ENCODE measurements around the gene B9D2. TPM values are rescaled to one million over a fixed set of nuclear protein-coding genes. Genes with fewer than 3 reads are reported as not detected.

The B9D2 gene
- polyA plus RNA-seq, 1 donor from 2014 or later, result 15.9 TPM

DNA sequence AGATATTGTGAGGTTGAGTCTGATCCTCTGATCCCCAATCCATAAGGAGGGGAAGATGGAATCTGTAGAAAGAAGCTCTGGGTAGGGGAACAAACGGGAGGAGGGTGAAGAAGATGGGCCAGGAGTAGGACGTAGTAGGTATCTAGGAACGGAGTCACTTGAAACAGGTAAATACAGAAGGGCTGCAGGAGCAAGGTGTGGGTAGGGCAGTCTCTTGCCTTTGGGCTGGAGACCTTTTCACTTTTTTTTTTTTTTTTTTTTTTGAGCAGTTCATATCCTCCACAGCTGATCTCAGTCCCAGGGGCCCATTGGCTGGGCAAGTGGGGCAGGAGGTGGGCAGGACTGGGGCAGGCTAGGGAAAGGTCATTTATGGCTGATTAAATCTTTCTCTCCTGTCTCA, 35.1 kb upstream of the B9D2 start:
- no peaks in the 10 kb centered on the region for H3K9me3 ChIP-seq (ENCODE audit: low read length)
- no peaks in the 10 kb centered on the region for H3K36me3 ChIP-seq (ENCODE audit: insufficient read depth, low read length)
- H3K27ac ChIP-seq (ENCODE audit: low read length), result no peak overlapping the region
- H3K4me2 ChIP-seq (ENCODE audit: low read length), result peak overlapping the region; percentile 99
- no peaks in the 10 kb centered on the region for H3F3A ChIP-seq (ENCODE audit: insufficient read depth, low read length, poor library complexity, severe bottlenecking)
- H4K20me1 ChIP-seq (ENCODE audit: insufficient read depth), result no peaks in the 10 kb centered on the region
- peak overlapping the region; percentile 92 for H3K4me3 ChIP-seq (ENCODE audit: low read length)
- peak overlapping the region; percentile 92 for H3K9ac ChIP-seq (ENCODE audit: low read length)
- no peak overlapping the region for H2AFZ ChIP-seq (ENCODE audit: low read depth, low read length)
- H3K9me2 ChIP-seq (ENCODE audit: insufficient read depth, low read length), result no peaks in the 10 kb centered on the region
- no peaks in the 10 kb centered on the region for H3K27me3 ChIP-seq (ENCODE audit: insufficient read depth, low read depth, low read length)
- TF ChIP-seq EZH2 (IDR thresholded peaks at IDR 0.05; ENCODE audit: borderline replicate concordance, insufficient read depth, low read length, poor library complexity, severe bottlenecking) (no peak), MXI1 (conservative IDR thresholded peaks at IDR 0.05; ENCODE audit: poor library complexity, severe bottlenecking) (no peak), POLR2AphosphoS5 (IDR thresholded peaks at IDR 0.05) (no peak), TAF1 (IDR thresholded peaks at IDR 0.05; ENCODE audit: low read depth) (no peak), SMC3 (conservative IDR thresholded peaks at IDR 0.05; ENCODE audit: poor library complexity) (no peak), EP300 (conservative IDR thresholded peaks at IDR 0.05; ENCODE audit: poor library complexity, severe bottlenecking) (no peak), RAD21 (conservative IDR thresholded peaks at IDR 0.05) (no peak)
- TF ChIP-seq, protein P1, sequence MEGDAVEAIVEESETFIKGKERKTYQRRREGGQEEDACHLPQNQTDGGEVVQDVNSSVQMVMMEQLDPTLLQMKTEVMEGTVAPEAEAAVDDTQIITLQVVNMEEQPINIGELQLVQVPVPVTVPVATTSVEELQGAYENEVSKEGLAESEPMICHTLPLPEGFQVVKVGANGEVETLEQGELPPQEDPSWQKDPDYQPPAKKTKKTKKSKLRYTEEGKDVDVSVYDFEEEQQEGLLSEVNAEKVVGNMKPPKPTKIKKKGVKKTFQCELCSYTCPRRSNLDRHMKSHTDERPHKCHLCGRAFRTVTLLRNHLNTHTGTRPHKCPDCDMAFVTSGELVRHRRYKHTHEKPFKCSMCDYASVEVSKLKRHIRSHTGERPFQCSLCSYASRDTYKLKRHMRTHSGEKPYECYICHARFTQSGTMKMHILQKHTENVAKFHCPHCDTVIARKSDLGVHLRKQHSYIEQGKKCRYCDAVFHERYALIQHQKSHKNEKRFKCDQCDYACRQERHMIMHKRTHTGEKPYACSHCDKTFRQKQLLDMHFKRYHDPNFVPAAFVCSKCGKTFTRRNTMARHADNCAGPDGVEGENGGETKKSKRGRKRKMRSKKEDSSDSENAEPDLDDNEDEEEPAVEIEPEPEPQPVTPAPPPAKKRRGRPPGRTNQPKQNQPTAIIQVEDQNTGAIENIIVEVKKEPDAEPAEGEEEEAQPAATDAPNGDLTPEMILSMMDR (IDR thresholded peaks at IDR 0.05; ENCODE audit: poor library complexity, severe bottlenecking), result no peak
- H3K79me2 ChIP-seq (replicated peaks; ENCODE audit: insufficient read depth, low read length), result peaks cover 16% of the 10 kb centered on the region

DNA sequence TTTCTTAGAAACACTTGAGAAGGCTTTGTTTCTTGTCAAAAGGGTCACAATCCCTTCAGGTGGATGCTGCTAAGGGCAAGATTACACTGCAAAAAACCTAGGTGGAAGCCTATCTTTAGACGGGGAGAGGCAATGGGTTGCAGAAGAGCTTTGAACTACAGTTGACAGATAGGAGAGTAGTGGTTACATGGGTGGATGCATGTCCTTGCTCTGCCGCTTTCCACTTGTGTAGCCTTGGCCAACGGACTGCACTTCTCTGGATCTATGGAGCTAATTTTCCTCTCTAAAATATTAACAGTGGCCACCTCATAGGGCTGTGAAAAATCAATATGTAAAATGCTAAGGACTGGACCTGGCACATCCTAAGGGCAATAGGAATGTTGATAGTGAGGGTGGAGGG, 34.6 kb upstream of the B9D2 start:
- H3K27me3 ChIP-seq (ENCODE audit: insufficient read depth, low read depth, low read length), result no peaks in the 10 kb centered on the region
- no peaks in the 10 kb centered on the region for H3K9me2 ChIP-seq (ENCODE audit: insufficient read depth, low read length)
- no peaks in the 10 kb centered on the region for H3K9me3 ChIP-seq (ENCODE audit: low read length)
- H3K27ac ChIP-seq (ENCODE audit: low read length), result no peak overlapping the region
- H2AFZ ChIP-seq (ENCODE audit: low read depth, low read length), result no peak overlapping the region
- peak overlapping the region; percentile 92 for H3K9ac ChIP-seq (ENCODE audit: low read length)
- H3K4me2 ChIP-seq (ENCODE audit: low read length), result peak overlapping the region; percentile 99
- no peaks in the 10 kb centered on the region for H4K20me1 ChIP-seq (ENCODE audit: insufficient read depth)
- no peak for TF ChIP-seq SMC3 (conservative IDR thresholded peaks at IDR 0.05; ENCODE audit: poor library complexity)
- no peak for TF ChIP-seq MXI1 (conservative IDR thresholded peaks at IDR 0.05; ENCODE audit: poor library complexity, severe bottlenecking)
- TF ChIP-seq, protein P2, sequence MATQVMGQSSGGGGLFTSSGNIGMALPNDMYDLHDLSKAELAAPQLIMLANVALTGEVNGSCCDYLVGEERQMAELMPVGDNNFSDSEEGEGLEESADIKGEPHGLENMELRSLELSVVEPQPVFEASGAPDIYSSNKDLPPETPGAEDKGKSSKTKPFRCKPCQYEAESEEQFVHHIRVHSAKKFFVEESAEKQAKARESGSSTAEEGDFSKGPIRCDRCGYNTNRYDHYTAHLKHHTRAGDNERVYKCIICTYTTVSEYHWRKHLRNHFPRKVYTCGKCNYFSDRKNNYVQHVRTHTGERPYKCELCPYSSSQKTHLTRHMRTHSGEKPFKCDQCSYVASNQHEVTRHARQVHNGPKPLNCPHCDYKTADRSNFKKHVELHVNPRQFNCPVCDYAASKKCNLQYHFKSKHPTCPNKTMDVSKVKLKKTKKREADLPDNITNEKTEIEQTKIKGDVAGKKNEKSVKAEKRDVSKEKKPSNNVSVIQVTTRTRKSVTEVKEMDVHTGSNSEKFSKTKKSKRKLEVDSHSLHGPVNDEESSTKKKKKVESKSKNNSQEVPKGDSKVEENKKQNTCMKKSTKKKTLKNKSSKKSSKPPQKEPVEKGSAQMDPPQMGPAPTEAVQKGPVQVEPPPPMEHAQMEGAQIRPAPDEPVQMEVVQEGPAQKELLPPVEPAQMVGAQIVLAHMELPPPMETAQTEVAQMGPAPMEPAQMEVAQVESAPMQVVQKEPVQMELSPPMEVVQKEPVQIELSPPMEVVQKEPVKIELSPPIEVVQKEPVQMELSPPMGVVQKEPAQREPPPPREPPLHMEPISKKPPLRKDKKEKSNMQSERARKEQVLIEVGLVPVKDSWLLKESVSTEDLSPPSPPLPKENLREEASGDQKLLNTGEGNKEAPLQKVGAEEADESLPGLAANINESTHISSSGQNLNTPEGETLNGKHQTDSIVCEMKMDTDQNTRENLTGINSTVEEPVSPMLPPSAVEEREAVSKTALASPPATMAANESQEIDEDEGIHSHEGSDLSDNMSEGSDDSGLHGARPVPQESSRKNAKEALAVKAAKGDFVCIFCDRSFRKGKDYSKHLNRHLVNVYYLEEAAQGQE (IDR thresholded peaks at IDR 0.05; ENCODE audit: borderline replicate concordance), result no peak
- no peak for TF ChIP-seq RAD21 (conservative IDR thresholded peaks at IDR 0.05)
- no peak for TF ChIP-seq EP300 (conservative IDR thresholded peaks at IDR 0.05; ENCODE audit: poor library complexity, severe bottlenecking)
- no peak for TF ChIP-seq EZH2 (IDR thresholded peaks at IDR 0.05; ENCODE audit: borderline replicate concordance, insufficient read depth, low read length, poor library complexity, severe bottlenecking)
- H3K36me3 ChIP-seq (ENCODE audit: insufficient read depth, low read length), result no peaks in the 10 kb centered on the region
- peaks cover 16% of the 10 kb centered on the region for H3K79me2 ChIP-seq (replicated peaks; ENCODE audit: insufficient read depth, low read length)
- H3F3A ChIP-seq (ENCODE audit: insufficient read depth, low read length, poor library complexity, severe bottlenecking), result no peaks in the 10 kb centered on the region
- H3K4me3 ChIP-seq (ENCODE audit: low read length), result peak overlapping the region; percentile 92
